Astrocyte of the spinal cord (primary cell): ENCODE measurements around the gene ZNF593OS.

ENCODE experiments used
- DNase-seq: peaks from one replicate; pipeline ENCODE4 v3.0.0; 2011; ENCODE audit warnings: low read depth, low spot score
- H3K4me3 ChIP-seq: 2 replicates; pipeline ENCODE4 v1.5.1; 2011; ENCODE audit warnings: low read depth, mild to moderate bottlenecking, low read length, moderate library complexity
- CTCF ChIP-seq: IDR thresholded peaks from 2 replicates; pipeline ENCODE4 v1.5.1; 2012; ENCODE audit warnings: low read depth, mild to moderate bottlenecking, low read length, inconsistent platforms
- in situ Hi-C: cut with HindIII; loops from 2 replicates; pipeline ENCODE4 v1.10.0; 2017; ENCODE audit warnings: low sequenced_read_pairs

The ZNF593OS gene

DNA sequence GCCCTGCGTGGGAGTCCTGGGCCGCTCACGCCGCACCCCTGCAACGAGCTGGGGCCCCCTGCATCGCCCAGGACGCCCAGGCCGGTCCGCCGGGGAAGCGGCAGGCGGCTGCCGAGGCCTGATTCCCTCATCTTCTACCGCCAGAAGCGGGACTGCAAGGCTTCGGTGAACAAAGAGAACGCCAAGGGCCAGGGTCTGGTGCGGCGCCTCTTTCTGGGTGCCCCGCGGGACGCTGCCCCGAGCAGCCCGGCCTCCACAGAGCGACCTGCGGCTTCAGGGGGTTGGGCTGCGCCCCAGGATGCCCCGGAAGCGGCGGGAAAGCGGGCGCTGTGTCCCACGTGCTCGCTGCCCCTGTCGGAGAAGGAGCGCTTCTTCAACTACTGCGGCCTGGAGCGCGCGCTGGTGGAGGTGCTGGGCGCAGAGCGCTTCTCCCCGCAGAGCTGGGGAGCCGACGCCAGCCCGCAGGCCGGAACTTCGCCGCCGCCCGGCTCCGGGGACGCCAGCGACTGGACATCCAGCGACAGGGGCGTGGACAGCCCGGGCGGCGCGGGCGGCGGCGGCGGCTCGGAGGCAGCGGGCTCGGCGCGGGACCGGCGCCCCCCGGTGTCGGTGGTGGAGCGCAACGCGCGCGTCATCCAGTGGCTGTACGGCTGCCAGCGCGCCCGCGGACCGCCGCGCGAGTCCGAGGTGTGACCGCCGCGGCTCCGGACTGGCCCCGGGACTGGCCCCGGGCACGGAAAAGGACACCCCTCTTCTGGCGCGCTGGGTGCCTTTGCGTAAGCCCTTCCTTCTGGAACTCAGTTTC, 10.0 kb downstream of the ZNF593OS start:
- DNase-seq = peak; percentile 33
- peak overlapping the region; percentile 18 for H3K4me3 ChIP-seq
- in situ Hi-C loops = no loop called here
- TF ChIP-seq CTCF = peak; percentile 2

DNA sequence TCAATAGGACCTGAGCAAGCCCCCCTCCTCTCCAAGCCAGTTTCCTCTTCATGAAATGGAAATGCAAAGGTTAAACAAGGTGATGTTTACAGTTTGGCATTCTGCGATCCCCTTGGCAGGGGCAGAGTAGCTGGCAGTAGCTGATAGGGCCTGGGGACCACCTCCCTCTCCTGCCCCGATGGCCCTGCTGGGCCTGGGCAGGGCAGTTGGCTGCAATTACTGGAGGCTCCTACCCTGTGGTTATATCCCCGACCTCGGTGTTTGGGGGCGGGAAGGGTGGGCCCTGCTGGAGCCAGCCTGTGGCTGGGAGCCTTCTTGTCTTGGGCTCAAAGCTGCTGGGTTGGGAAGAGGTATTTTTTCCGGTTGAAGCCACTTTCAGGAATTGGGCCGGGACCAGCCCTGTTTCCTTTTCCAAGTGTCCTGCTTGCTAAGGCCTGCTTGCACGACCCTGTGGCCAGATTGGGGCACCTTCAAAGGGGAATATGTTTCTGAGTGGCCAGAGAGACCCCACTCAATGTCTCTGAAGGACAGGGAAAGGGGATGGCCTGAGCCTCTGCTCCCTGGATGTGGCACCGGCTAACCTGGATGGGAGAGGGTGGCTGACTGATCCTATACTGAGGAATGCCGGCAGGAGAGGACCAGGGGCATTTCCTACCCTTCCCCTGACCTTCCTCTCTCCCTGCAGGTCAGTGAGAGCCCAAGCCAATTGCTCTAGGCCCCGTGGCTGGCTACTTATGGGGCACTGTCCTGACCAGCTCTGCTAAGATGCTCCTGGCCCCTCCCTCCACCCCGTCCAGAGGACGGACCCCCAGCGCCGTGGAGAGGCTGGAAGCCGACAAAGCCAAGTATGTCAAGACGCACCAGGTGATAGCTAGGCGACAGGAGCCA, 10.9 kb downstream of the ZNF593OS start:
- no peak for DNase-seq
- no peak for TF ChIP-seq CTCF
- H3K4me3 ChIP-seq = no peak overlapping the region
- in situ Hi-C loops = no loop called here

DNA sequence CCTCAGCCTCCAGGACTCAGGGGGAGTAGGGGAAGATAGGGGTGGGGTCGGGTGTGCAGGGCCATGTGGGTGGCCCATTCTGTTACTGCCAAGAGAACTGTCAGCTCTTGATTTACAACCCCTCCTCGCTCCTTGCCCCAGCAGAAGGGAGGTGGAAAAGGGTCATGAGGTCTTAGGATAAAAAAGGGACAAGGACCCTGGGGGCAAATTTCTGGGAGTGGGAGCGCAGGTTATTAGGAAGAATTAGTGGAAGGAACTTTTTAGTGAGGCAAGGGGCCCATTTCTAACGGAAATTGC, 11.9 kb downstream of the ZNF593OS start:
- H3K4me3 ChIP-seq = no peak overlapping the region
- in situ Hi-C loops = no loop called here
- TF ChIP-seq CTCF = no peak
- no peak for DNase-seq

DNA sequence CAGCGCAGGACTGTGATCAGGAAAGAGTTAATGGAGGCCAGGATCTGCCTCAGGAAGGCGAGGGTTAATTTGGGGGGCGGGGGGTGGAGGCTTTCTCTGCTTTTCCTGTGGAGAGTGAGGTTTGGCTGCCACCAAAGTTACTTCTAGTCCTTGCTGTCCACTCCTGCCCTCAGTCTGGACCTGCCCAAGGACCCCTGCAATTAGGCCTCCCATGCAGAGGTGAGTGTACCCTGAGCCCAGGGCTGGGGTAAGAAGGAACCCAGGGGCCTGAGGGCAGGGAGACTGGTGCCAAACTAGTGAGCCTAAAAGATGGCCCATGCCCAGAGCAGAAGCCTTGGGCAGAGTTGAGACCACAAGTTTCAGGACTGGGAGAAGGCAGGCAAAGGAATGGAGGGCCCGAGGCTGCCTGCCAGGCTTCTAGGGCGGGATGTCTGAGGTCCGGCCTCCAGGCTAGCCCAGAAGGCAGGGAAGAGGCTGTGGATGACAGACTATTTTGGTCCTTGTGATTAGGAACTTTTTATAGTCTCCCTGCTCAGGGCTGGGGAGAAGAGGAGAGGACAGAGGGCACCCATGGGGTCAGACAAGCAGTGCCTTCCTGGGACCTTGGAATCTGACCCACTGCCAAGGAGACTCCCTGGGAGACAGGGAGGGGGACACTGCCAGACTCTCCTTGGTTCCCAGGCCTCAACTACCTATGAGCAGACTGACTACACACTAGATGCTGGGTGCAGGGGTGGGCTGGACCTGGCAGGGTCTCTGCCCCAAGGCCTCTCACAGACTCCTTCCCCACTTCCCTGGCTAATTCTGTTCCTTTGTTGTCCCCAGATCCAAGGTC, 12.5 kb downstream of the ZNF593OS start, which contains the start of gene FAM110D:
Gene FAM110D (plus strand): TSS at position 172 of the 835 bp plus-strand sequence. CDS start 2,213 bp downstream, outside the sequence.
- in situ Hi-C loops = no loop called here
- TF ChIP-seq CTCF = no peak
- DNase-seq = no peak
- H3K4me3 ChIP-seq = no peak within 1 kb of the TSS

GRCh38 chr1:26158271-26158907, 13.2 kb downstream of the ZNF593OS start:
- TF ChIP-seq CTCF = no peak
- in situ Hi-C loops = no loop called here
- H3K4me3 ChIP-seq = no peak overlapping the region
- no peak for DNase-seq
